Thyroid gland (tissue), 4 donors: ENCODE measurements around the gene HEXIM1. TPM values are rescaled to one million over a fixed set of nuclear protein-coding genes. Genes with fewer than 3 reads are reported as not detected.

Source experiments
- DNase-seq, 2 donors: peaks; one replicate each; pipeline ENCODE4 v3.0.0-alpha.2; 2019
- H3K27ac ChIP-seq, 3 donors: fragments of 200-600 bp; sonication (generic); 1 replicate in 2 of 3; 2 replicates in 1 of 3; pipeline ENCODE4 v1.5.1; 2016 to 2019; ENCODE audit warnings: mild to moderate bottlenecking in 1 of 3, moderate library complexity in 1 of 3
- H3K27me3 ChIP-seq: fragments of 200-600 bp; sonication (generic); one replicate; pipeline ENCODE4 v1.5.1; 2019
- H3K36me3 ChIP-seq, 2 donors: fragments of 200-600 bp; sonication (generic); one replicate each; pipeline ENCODE4 v1.5.1; 2016 to 2019
- H3K4me1 ChIP-seq, 2 donors: fragments of 200-600 bp; sonication (generic); one replicate each; pipeline ENCODE4 v1.5.1; 2017 to 2019
- H3K4me3 ChIP-seq, 3 donors: fragments of 200-600 bp; sonication (generic); replicated peaks in 1 of 3; 1 replicate in 2 of 3; 2 replicates in 1 of 3; pipeline ENCODE4 v1.5.1; 2016; ENCODE audit warnings: mild to moderate bottlenecking in 1 of 3
- H3K9me3 ChIP-seq: fragments of 200-600 bp; sonication (generic); one replicate; pipeline ENCODE4 v1.5.1; 2017
- POLR2A ChIP-seq, 2 donors: fragments of 450-650 bp; IDR thresholded peaks; one replicate each; pipeline ENCODE4 v1.6.1; 2017; ENCODE audit warnings: antibody characterized with exemption in 2 of 2, mild to moderate bottlenecking in 2 of 2, moderate library complexity in 1 of 2
- WGBS, 2 donors: methylation state at CpG; one replicate each; pipeline ENCODE4 v1.1.5; 2017; 5-methylcytosine and 5-hydroxymethylcytosine counted together
- intact Hi-C: fragments of 100-400 bp; cut with DNase I; formaldehyde crosslinking; loops from one replicate; pipeline ENCODE4 v1.15.1; 2023
- total RNA-seq, 4 donors: library from RNA; depleted of rRNA; stranded (reverse); fragments of >200 nt; gene quantifications; one replicate each; pipeline ENCODE4 v1.2.3, GENCODE V29; 2016
- TF ChIP-seq, protein P1 (sequence below), 6 experiments: fragments of 200-600 bp in 3 of 6; fragments of 450-650 bp in 3 of 6; sonication (generic) in 3 of 6; IDR thresholded peaks; one replicate each; pipeline ENCODE4 v1.5.1; 2016 to 2019; ENCODE audit warnings: antibody characterized with exemption in 6 of 6, mild to moderate bottlenecking in 2 of 6, inconsistent platforms in 1 of 6, moderate library complexity in 1 of 6

Gene HEXIM1
- total RNA-seq, 4 donors from 2014 or later, result 15.6 to 33.5 (median 18.4) TPM

DNA sequence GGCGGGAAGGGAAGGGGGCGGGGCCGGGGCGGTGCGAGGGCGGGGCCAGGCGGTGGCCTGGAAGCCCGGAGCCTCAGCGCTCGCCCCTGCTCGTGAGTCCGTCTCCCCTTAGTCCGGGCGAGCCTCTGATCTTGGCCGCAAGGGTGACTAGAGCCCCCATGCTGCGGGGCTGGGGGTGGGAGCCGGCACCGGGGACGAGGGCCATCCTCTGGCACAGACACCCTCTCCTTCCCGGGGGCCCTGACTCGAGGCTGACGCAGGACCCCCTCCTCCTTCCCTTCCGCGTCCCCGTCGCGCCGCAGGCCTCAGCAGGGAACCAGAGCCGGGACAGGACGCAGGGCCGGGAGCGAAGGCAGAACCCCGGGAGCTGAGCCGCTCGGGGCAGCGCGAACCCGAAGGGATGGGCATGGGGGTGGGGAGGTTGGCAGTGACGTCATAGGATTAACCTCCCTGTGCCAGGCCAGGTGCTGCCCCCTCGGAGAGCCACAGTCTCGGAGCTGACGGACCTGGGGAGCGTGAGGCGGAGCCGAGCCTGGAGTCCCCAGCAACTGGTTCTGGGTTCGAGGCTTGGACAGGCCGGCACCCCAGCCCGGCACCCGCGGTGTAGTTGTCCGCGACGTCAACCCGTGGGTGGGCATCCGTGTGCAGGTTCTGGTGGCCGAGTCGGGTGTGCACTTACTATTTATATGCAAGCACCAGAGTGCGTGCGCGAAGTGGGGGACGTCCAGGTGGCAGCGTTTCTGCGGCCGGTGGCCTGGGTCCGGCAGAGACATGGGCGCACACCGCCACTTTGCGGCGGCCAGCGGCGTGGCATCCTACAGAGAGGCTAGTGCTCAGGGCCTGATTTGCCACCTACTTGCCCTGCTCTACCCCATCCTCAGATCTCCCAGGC is 15.5 kb upstream of the HEXIM1 start:
- Histone ChIP-seq H3K27me3 (no peaks in the 10 kb centered on the region), H3K9me3 (no peaks in the 10 kb centered on the region), H3K27ac (peak overlapping the region; percentile 93 to 99 (median 97)), H3K36me3 (no peaks in the 10 kb centered on the region), H3K4me1 (peaks cover 24 to 44% of the 10 kb centered on the region in 2 donors), H3K4me3 (peak overlapping the region; percentile 24 to 90 (median 72))
- WGBS, 2 donors, result 1% methylated on average over 20 to 22 of the region's 71 CpGs
- peak; percentile 47 to 77 for TF ChIP-seq POLR2A (IDR thresholded peaks at IDR 0.05)
- TF ChIP-seq, protein P1, sequence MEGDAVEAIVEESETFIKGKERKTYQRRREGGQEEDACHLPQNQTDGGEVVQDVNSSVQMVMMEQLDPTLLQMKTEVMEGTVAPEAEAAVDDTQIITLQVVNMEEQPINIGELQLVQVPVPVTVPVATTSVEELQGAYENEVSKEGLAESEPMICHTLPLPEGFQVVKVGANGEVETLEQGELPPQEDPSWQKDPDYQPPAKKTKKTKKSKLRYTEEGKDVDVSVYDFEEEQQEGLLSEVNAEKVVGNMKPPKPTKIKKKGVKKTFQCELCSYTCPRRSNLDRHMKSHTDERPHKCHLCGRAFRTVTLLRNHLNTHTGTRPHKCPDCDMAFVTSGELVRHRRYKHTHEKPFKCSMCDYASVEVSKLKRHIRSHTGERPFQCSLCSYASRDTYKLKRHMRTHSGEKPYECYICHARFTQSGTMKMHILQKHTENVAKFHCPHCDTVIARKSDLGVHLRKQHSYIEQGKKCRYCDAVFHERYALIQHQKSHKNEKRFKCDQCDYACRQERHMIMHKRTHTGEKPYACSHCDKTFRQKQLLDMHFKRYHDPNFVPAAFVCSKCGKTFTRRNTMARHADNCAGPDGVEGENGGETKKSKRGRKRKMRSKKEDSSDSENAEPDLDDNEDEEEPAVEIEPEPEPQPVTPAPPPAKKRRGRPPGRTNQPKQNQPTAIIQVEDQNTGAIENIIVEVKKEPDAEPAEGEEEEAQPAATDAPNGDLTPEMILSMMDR (IDR thresholded peaks at IDR 0.05), result peak; percentile 67 to 93 (median 80)
- intact Hi-C loops, result loop anchor here (5.0 kb wide), 1 partner anchor 356 kb away; no protein-coding TSS in a partner anchor
- DNase-seq, result peak; percentile 84

DNA sequence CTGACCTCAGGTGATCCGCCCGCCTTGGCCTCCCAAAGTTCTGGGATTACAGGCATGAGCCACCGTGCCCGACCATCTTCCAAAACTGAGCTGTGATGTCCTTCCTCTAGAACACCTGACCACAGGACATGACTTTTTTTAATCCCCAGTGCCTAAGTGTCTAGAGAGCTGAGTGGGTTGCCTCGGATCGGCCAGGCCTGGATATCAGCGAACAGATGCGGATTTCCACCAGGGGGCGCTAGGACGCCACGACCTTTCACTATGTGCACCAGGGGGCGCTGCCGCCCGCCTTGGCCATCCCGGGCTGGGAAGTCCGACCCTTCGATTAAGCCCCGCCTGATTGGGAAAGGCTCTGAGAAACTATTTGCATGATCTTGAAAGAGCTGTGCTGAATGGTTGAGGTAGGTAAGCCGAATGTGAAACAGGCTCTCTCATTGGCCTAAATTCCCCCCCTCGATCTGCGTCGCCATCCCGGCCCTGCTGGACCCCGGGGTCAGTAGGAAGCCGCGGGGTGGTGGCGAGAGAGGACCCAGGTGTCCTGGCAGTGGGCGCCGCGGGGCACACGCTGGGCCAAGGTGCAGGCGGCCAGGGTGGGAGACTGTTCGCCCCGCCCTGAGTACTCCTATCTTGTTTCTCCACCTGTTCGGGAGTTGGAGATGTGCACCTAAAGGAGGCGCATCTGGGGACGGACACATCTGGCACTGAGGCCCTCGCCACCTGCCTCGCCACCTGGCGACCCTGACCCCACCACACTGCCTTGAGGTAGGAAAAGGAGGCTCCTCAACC is 12.9 kb upstream of the HEXIM1 start, which contains the start of gene ACBD4:
Gene ACBD4 (plus strand): TSS at position 496 of the 786 bp plus-strand sequence. CDS start 458 bp downstream, outside the sequence.
- Histone ChIP-seq H3K4me1 (peaks cover 19 to 31% of the 10 kb centered on the region in 2 donors), H3K4me3 (peak within 1 kb of the TSS; percentile 29 to 47 (median 41)), H3K27me3 (no peaks in the 10 kb centered on the region), H3K9me3 (no peaks in the 10 kb centered on the region), H3K36me3 (no peaks in the 10 kb centered on the region), H3K27ac (peak within 1 kb of the TSS in 2 of 3 donors; percentile 24 to 84)
- peak; percentile 96 to 97 for DNase-seq
- 3 to 10% methylated on average over 26 to 38 of the region's 40 CpGs for WGBS, 2 donors
- intact Hi-C loops, result loop anchor here (5.0 kb wide), 1 partner anchor 62 kb away; no protein-coding TSS in a partner anchor
- TF ChIP-seq POLR2A (IDR thresholded peaks at IDR 0.05), result peak in 1 of 2 donors; percentile 68
- TF ChIP-seq, protein P1 (IDR thresholded peaks at IDR 0.05), result peak; percentile 99 to 100 (median 100)

DNA sequence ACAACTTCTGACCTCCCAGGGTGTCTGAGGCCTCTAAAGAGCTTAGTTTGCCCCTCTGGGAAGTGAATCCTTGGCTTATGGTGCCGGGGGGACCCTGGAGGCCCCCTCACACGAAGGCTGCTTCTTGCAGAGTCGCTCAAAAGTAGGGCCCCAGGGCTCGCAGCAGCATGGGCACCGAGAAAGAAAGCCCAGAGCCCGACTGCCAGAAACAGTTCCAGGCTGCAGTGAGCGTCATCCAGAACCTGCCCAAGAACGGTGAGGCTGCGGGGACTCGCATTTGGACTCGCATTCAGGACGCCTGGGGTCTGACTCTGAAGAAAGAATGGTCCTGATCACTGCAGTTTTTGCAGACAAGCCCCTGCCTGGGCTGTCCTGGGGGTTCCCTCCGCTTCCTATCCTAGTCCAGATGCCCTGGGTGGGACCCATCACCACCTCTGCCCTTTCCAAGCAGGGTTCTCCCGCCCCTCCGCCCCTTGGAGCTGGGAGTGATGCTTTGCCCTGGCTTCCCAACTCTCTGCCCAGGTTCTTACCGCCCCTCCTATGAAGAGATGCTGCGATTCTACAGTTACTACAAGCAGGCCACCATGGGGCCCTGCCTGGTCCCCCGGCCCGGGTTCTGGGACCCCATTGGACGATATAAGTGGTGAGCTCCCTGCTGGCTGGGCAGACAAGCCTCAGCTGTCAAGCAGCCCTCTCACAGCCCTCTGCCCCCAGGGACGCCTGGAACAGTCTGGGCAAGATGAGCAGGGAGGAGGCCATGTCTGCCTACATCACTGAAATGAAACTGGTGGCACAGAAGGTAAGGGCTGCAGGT is 12.1 kb upstream of the HEXIM1 start:
- Histone ChIP-seq H3K36me3 (no peaks in the 10 kb centered on the region), H3K9me3 (no peaks in the 10 kb centered on the region), H3K27ac (peak overlapping the region in 2 of 3 donors; percentile 24 to 84), H3K27me3 (no peaks in the 10 kb centered on the region), H3K4me1 (peaks cover 19 to 25% of the 10 kb centered on the region in 2 donors), H3K4me3 (peak overlapping the region; percentile 29 to 47 (median 41))
- no peak for TF ChIP-seq POLR2A (IDR thresholded peaks at IDR 0.05)
- TF ChIP-seq, protein P1 (IDR thresholded peaks at IDR 0.05), result no peak
- DNase-seq, result peak in 1 of 2 donors; percentile 15
- 70 to 100% methylated on average over 4 to 21 of the region's 21 CpGs for WGBS, 2 donors
- intact Hi-C loops, result loop anchor here (5.0 kb wide), 1 partner anchor 61 kb away; no protein-coding TSS in a partner anchor

DNA sequence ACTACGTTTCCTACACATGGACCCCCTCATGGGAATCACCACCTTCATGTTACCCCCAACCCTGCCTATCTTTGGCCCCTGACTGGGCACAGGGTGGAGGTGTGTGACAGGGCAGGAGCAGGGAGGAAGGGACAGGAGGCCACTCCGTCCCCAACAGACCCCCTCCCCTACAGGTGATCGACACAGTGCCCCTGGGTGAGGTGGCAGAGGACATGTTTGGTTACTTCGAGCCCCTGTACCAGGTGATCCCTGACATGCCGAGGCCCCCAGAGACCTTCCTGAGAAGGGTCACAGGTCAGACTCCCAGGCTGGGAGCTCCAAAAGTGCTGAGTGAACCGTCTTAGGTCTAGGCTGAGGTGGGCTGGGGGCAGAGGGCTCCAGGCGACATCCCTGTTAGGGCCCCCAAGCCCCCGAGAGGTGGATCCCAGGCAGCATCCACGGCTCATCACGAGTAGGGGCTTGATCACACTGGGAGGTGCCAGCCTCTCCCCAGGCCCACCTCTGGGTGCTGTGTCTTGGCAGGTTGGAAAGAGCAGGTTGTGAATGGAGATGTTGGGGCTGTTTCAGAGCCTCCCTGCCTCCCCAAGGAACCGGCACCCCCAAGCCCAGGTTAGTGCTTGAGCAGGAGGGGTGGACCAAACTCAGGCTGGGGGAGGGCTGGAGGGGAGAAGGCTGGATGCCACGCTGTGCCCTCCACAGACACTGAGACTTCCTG is 11.3 kb upstream of the HEXIM1 start:
- Histone ChIP-seq H3K4me3 (no peak overlapping the region), H3K4me1 (peaks cover 12 to 17% of the 10 kb centered on the region in 2 donors), H3K27ac (no peak overlapping the region), H3K27me3 (no peaks in the 10 kb centered on the region), H3K9me3 (no peaks in the 10 kb centered on the region), H3K36me3 (no peaks in the 10 kb centered on the region)
- intact Hi-C loops, result loop anchor here (5.0 kb wide), 1 partner anchor 60 kb away; no protein-coding TSS in a partner anchor
- no peak for DNase-seq
- TF ChIP-seq, protein P1 (IDR thresholded peaks at IDR 0.05), result no peak
- TF ChIP-seq POLR2A (IDR thresholded peaks at IDR 0.05), result no peak
- WGBS, 2 donors, result 90 to 98% methylated on average over 8 to 10 of the region's 12 CpGs
